HG02678 (cell line): Measurements from ENCODE around the gene PURA.

Experiments
- ATAC-seq: cut with Tn5 transposase; IDR thresholded peaks from one replicate; pipeline ENCODE4 v1.9.1; 2021; ENCODE audit warnings: mild to moderate bottlenecking, moderate library complexity; ENCODE audit not compliant: unreplicated experiment

PURA gene

DNA sequence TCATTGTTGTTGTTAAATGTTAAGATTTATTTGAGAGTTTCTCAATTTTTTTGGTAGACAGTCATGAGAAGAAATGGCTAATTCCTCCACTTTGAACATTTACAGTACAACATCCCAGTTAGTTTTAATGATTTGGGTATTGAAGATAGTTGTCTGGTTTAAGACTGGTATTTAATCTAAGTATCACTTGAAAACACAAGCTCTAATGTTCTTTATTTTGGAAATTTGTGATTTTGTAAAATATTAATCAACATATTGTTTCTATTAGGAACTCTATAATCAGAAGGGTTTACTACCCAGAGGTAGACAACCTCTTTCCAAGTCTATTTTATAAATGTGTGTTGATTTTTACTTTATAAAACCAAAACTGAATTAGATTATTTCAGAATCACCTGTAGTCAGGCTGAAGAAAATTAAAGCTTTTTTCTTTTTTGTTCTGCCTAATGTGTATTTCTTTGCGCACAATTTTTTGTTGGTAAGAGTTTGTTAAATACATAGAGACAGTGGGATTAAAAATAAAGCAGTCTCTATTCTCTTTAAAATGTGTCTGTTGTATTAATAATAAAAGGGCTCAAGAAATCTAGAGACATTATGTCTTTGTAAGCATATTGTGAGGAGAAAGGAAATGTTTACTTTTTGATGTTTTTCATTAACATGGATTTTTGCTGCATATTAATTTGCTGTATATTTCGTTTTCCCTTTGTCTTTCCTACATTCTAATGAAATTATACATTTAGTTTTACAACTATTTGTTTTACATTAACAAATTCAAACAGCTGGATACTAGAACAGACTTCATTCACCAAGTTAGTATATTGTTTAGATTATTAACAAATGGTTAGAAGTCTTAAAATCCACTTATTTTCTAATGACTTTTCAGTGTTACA, 3.9 kb upstream of the PURA start:
- ATAC-seq = no peak

DNA sequence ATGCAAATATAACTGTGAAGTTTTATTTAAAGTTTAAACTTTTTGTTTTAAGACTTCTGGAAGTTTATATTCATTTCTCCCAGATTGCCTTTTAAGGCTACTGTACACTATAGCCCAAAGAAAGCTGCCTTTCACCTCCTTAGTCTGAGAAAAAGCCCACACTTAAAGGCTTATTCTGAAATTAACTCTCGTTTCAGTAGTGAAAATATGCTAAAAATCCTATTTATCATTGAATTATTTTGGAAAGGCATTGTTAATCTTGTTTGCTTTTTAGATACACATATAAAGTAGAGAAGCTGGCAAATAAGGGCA, 3.3 kb upstream of the PURA start:
- ATAC-seq = no peak

DNA sequence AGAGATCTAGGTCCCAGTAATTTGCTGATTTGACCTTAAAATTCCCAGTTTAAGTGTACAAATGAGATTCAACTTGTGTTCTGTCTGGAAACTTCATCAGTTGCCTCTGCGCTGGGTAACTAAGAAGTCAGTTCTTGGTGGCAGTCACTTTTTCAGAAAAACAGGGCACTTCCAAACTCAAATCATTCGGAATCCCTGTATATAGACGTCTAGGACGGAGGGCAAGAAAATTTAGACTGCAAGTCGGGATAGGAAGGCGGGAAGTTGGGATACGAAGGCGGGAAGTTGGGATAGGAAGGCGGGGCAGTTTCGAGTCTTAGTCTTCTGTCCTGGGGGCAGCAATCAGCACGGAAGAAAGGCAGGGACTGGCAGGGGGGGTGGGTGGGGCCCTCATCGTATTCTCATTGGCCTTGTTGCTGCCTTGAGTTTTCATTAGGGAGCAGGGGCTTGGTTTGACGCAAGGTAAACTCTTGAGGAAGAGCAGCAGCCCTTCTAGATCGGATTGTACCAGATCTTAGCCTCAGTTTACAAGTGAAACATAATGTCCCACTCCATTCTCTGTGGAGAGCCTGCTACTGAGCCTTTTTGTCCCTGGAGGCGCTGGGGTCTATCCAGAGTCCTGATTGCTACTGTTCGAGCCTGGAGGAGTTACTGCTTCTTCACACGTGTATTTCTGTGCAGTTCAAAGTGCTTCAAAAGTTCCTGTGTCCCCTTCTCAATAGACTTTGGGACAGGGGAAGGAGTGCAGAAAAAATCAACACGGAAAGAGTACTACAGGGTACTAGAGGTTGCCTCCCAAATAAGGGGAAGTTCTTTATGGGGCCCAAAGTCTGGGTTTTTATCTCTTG, 2.7 kb upstream of the PURA start:
- no peak for ATAC-seq

DNA sequence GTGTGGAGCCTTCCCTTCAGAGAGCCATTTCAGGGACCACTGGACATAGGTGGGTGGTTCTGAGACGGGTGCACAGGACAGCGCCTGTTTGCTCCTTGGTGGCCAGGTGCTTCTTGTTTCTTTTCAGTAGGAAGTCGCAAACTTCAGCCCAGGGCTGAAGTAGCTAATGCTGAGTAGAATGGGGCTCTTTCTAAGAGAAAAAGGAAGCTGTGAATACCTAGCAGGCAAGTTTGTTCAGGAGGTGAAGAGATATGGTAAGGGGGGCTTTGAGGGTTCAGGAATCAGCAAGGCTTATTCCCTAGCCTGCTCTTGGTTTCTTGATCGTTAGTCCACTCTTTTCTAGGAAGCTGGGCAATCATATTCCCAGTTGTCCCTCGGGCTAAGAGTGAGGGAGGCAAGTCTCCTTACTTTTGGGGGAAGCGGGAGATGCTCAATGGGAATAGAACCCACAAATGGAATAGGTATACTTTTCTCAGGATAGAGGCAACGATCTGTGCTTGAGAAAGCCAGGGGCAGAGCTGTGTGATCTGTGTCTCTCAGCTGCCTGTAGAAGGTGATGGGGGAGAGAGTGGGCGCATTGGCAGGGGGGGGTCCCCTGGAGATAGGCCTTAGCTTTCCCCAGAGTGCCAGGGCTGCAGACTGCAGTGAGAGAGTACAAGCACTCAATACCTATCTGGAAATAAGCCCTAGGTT, 1.9 kb upstream of the PURA start:
- ATAC-seq = no peak

DNA sequence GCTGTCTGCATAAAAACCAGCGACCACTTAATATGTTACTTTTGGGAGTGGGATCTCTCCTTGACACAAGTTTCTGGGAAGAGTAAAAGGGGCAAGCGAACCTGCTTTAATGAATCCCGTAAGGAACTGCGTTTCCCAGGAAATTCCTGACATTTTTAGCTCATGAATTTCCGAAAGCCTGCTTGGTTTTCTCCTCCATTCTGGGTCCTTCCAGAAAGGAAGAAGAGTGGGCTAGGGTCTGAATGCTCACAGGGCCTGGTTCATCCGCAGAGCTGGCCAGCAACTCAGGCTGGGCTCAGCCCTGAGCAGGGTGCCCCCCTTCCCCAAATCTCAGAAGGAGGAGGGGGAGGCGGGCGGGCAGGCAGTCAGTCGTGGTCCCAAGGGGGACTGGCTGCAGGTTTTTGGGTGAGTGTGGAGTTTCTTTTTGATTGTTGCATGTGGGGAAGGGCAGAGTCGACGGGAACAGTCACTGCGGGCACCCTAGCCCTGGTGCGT, 1.2 kb upstream of the PURA start:
- no peak for ATAC-seq

DNA sequence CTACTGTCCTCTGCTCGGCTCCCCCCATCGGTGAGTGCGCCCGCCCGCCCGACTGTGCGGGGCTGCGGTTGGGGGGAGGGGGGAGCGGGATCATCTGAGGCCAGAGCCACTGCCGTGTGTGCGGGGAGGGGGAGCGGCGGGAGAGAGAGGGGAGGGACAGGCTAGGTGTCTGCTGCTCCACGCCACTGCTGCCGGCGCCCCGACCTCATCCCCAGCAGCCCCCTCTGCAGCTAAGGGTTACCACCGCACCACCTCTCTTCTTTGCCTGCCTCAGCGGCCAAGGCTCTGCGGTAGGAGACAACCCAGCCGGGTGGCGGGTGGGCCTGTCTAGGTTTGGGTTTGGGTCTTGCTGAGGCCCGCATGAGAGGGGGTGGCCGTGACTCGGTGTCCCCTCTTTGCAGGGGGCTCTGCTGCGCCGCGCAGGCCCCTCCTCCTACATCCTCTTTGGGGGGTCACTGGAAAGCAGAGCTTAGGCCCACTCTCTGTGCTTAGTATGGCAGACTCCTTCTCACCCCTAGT, 670 bp upstream of the PURA start:
- ATAC-seq = no peak

DNA sequence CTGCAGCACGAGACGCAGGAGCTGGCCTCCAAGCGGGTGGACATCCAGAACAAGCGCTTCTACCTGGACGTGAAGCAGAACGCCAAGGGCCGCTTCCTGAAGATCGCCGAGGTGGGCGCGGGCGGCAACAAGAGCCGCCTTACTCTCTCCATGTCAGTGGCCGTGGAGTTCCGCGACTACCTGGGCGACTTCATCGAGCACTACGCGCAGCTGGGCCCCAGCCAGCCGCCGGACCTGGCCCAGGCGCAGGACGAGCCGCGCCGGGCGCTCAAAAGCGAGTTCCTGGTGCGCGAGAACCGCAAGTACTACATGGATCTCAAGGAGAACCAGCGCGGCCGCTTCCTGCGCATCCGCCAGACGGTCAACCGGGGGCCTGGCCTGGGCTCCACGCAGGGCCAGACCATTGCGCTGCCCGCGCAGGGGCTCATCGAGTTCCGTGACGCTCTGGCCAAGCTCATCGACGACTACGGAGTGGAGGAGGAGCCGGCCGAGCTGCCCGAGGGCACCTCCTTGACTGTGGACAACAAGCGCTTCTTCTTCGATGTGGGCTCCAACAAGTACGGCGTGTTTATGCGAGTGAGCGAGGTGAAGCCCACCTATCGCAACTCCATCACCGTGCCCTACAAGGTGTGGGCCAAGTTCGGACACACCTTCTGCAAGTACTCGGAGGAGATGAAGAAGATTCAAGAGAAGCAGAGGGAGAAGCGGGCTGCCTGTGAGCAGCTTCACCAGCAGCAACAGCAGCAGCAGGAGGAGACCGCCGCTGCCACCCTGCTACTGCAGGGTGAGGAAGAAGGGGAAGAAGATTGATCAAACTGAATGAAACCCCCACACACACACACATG, 654 bp downstream of the PURA start:
- ATAC-seq = peak; percentile 27

DNA sequence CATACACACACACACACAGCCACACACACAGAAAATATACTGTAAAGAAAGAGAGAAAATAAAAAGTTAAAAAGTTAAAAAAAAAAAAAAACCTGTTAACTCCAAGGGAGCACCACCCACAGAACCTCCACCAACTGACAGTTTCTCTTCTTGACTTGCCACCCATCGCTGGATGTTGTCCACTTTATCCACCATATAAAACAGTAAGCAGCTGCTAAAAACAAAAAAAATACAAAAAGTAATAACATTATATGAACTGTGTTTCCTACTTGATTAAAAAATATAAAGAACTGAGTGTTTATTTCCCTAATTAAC, 1.2 kb downstream of the PURA start:
- no peak for ATAC-seq

DNA sequence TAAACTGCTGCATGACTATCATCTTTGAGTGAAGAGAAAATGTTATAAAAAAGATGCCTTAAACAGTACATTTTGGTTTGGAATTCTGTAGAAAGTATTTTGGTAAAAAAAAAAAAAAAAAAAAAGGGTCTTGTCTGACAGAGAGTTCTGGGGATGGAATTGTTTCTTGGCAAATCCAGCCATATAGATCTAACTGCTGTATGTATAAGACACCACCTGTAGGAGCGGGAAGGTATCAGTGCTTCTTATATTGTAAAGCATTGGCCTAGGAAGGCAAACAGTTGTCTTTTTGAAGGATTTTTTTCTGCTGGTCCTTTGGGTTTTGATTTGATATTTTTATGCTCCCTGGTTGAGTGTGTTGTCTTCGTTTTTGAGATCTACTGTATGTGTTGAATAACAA, 2.8 kb downstream of the PURA start:
- no peak for ATAC-seq

DNA sequence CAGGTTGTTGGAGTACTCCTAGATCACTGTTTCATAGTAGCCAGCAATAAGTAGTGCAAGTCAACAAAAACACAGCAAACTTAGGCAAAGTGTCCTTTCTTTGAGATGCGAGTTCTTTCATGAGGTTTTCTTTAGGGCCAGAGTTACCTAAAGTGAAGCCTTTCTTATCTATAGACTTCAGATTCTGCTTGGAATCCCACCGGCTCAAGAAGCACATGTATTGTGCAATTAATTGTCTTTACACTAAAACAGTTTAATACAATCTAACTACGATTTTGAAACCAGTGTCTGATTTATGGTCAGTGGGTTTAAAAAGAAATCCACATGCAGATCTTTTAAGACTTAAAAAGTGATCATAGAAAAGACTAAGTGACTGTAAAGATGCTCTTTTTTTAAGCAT, 3.6 kb downstream of the PURA start:
- ATAC-seq = no peak

DNA sequence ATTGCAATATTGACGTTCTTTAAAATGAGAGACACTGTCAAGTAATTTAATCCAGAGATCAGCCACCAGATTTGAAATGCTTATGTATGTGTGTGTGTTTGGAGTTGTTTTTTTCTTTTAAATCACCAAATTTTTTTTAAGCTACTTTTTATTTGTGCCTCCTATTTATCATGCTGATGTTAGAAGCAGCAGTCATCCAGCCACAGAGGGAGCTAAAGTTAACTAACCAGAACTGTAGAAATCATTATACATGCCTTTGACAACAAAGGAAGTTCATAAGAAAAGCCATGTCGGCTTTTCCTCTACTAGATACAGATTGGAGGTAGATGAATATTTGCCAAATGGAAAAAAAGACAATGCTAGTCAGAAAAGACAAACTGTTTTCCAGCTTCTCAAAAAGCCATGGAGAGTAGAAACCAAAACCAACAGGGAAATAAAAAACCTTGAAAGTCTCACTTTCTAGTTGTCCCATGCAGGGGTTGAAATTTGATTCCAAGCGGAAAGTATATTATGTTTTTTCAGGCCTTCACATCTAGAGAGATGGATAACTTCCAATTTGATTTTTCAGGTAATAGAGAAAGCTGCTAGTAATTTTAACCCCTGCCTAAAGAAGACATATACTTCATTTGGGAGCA, 4.5 kb downstream of the PURA start:
- no peak for ATAC-seq

DNA sequence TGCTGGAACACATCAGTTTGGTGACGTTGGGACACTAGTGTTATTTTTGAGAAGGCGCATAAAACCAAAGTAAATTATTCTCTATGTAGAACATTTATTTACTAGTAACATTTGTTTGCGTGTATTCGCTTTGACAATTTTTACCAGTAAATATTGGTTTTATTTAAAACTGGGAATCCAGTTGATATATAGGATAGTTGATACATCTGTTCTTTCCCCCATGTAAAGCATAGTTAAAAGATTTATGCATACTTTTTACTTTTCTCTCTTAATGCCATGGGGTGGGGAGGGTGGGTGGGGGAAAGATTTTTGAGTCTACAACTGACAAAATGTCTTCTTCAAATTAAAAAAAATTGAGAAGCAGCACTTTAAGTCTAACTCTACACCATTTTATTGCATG, 11.7 kb downstream of the PURA start, which contains the start of gene IGIP:
TSS of gene IGIP (plus strand) at position 301 of the 400 bp plus-strand sequence. CDS start 2,540 bp downstream, outside the sequence.
- no peak for ATAC-seq

DNA sequence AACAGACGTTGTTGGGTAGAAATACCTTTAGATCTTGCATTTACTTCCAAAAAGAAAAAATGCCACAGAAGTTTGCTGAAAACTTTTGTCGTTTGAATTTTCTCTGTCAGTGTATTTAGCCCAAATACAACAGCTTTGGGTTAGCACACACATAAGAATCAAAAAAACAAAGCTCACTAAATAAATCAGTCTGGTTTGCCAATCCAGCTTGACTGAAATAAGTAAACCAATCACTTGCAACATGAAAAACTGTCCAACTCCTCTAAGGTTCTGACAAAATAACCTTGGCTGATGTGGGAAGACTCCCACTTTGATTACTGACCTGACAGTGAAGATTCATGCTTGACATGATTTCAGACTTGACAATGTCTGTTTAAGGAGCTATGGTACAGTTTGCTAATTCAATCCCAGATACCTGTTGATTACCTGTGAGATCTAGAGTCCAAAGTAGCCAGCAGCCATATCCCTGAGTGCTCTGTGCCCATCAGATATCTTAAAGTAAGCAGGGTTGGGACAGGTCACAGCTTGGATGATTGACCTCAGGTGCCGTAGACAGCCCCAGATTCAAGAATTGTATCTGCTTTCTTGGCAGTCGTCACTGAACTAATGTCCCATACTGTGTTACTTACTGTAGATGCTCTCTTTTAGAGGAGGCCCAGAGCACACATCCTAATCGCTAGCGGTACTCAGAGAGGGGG, 12.6 kb downstream of the PURA start:
- ATAC-seq = no peak

DNA sequence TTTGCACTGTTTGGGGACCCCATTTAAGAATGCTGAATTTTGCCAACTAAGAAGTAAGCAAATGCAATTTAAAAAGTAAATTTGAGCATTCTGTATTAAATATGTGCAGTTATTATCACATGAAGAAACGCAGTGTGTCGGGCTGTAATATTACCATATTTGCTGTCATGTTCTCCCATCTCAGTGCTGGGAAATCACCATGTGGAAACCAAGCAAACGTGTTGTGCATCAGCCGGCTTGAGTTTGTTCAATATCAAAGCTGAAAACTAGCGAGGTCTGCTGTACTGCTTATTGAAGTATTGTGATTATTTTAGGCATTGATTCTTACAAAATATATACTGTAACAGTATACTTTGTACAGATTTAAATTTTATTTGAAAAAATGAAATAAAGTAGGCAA, 14.5 kb downstream of the PURA start:
- no peak for ATAC-seq

DNA sequence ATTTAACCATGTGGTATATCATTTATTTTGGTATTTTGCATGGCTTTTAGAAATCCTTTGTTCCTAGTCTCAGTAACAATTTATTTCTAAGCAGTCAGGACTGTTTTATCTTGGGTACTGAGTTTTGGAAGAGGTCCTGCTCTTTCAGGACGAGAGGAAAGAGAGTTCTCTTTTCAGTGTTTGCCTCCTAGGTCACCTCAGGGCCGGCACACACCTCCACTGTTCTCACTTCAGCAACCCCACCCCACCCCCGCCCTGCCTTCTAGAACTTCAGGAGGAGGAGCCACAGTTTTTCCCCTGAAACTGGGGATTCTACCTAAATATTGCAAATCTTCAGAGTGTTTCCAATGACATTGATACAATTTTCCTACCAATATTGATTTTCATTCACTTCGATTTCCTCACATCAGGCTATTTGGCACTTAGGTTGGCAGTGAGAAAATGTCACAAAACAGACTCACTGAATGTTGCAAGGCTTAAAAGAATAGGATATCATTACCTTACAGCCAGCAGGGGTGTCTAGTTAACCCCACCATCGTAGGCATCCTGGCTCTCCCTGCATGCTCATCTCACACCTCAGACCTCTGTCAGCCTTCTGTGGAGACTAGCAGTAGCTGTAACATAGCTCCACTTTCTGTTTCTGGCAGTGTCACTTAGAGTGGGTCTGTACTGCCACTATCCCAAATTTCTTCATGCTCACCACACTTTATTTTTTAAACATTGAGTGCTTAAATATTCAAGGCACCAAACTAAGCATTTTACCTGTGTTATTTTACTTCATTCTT, 17.2 kb downstream of the PURA start:
- ATAC-seq = no peak

DNA sequence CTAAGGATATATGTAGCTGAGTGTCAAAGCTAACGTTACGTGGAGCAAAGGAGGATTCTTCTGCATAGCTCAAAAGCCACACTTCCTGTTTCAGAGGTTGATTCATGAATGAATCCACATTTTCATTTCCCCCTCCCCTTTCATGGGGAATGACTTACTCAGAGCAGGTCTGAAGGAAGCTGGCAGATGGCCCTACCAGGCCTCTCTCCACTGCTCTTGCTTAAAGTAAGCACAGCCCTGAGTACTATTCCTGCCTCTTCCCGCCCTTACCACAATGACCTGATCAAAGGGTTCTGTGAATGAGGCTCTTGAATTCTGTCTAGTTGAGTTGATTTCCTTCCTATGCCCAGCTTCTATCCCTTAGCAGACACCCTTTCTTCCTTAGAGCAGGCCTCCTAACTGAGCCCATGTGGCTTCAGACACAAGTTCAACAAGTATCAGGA, 18.1 kb downstream of the PURA start:
- no peak for ATAC-seq

DNA sequence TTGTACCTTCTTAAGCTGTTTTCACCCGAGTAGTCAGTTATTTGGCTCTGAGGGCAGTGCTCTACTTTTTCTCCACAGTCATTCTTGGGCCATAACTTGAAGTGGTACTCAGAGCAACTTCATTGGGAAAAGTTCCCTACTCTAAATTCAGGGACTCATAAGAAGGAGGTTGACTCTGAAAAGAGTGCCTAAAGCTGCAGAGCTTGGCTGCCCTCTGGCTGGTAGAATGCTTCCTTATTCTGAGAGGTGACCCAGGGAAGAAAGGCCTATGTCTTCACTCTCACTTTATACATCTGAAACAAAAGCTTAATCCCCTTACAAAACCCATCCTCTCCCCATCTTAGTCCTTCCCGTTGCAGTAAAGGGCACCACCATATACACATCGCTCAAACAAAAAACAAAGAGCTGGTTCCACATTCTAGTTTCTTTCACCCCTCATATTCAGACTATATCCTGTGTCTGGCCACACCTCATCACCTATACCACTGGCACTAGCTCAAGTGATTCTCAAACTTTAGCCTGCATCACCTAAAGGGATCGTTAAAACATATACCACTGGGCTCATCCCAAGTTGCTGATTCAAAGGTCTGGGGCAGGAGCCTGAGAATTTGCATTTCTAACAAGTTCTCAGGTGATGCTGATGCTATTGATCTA, 19.7 kb downstream of the PURA start:
- no peak for ATAC-seq
